K562 (cell line): Measurements from ENCODE around the gene FBXO10. TPM values are rescaled to one million over a fixed set of nuclear protein-coding genes. Genes with fewer than 3 reads are reported as not detected.

ENCODE experiments used
- ATAC-seq: fragments of 200-7000 bp; cut with Tn5 transposase; 3 replicates; pipeline ENCODE4 v1.9.1; 2020; ENCODE audit warnings: moderate library complexity
- BruUV-seq: library from RNA; stranded (reverse); fragments of 400-500 nt; replicated peaks from 2 replicates; lab custom pipeline; 2021; lab: Mats Ljungman, UMichigan
- CTCF ChIA-PET: fragments of 300-600 bp; formaldehyde crosslinking; extraction: SDS; loops from one replicate; lab custom pipeline; 2021; ENCODE audit warnings: low intra/inter-chr PET ratio; lab: Yijun Ruan, JAX
- POLR2A ChIA-PET: fragments of 300-600, 350-650 bp; sonication (Branson Sonifier 250); formaldehyde crosslinking; extraction: SDS; loops from one replicate; lab custom pipeline; 2021; ENCODE audit warnings: antibody characterized with exemption, inconsistent platforms; lab: Yijun Ruan, JAX
- DNase-seq, 4 experiments: peaks; one replicate each; pipeline versions ENCODE4 v3.0.0 to v3.0.0-alpha.2; 2011 to 2018; ENCODE audit warnings: low spot score in 3 of 4, mixed read lengths in 3 of 4; ENCODE audit errors: extremely low read depth in 1 of 4
- FAIRE-seq: peaks from 2 replicates; lab custom pipeline; 2011; peaks lifted over from hg19 to GRCh38; lab: Jason Lieb, UNC
- H2AFZ ChIP-seq: 2 replicates; pipeline ENCODE4 v1.6.0; 2011; ENCODE audit warnings: low read depth, low read length, control low read depth, inconsistent platforms
- H3K27ac ChIP-seq: fragments of 200-600 bp; 3 replicates; pipeline ENCODE4 v1.8.0; 2011; ENCODE audit warnings: low read depth, mild to moderate bottlenecking, control low read depth, inconsistent platforms, low read length, moderate library complexity, mixed read lengths; ENCODE audit errors: extremely low read depth
- H3K27me3 ChIP-seq, 2 experiments: fragments of 300-600 bp in 1 of 2; 2 replicates in 1 of 2; 3 replicates in 1 of 2; pipeline versions ENCODE4 v1.6.0 to v1.8.0; 2011; ENCODE audit warnings: inconsistent platforms in 2 of 2, low read length in 2 of 2, mild to moderate bottlenecking in 1 of 2, mixed read lengths in 1 of 2, moderate library complexity in 1 of 2; ENCODE audit not compliant: control insufficient read depth in 2 of 2, insufficient read depth in 2 of 2
- H3K36me3 ChIP-seq: fragments of 300-600 bp; 3 replicates; pipeline ENCODE4 v1.8.0; 2011; ENCODE audit warnings: mild to moderate bottlenecking, low read length, inconsistent platforms; ENCODE audit not compliant: control insufficient read depth, insufficient read depth
- H3K4me1 ChIP-seq, 2 experiments: fragments of 200-600 bp in 1 of 2; replicated peaks in 1 of 2; 2 replicates in 1 of 2; 3 replicates in 1 of 2; pipeline versions ENCODE4 v1.5.1 to v1.8.0; 2011; ENCODE audit warnings: inconsistent platforms in 2 of 2, low read length in 2 of 2, mild to moderate bottlenecking in 1 of 2, mixed read lengths in 1 of 2, moderate library complexity in 1 of 2; ENCODE audit not compliant: control insufficient read depth in 2 of 2, insufficient read depth in 2 of 2
- H3K4me2 ChIP-seq: 2 replicates; pipeline ENCODE4 v1.6.1; 2011; ENCODE audit warnings: low read length, control low read depth, inconsistent platforms, mixed read lengths; ENCODE audit not compliant: insufficient read depth
- H3K4me3 ChIP-seq: fragments of 200-600 bp; sonication (generic), shearing (Covaris generic); 2 replicates; pipeline ENCODE4 v1.5.1; 2016; ENCODE audit warnings: control low read depth, inconsistent platforms
- H3K79me2 ChIP-seq: fragments of 200-600 bp; 3 replicates; pipeline ENCODE4 v1.8.0; 2011; ENCODE audit warnings: low read length, inconsistent platforms; ENCODE audit not compliant: control insufficient read depth, insufficient read depth
- H3K9ac ChIP-seq, 2 experiments: 2 replicates each; pipeline versions ENCODE4 v1.6.0 to v1.6.1; 2011; ENCODE audit warnings: low read depth in 2 of 2, low read length in 2 of 2, control low read depth in 1 of 2, inconsistent platforms in 1 of 2, mild to moderate bottlenecking in 1 of 2, mixed read lengths in 1 of 2; ENCODE audit not compliant: insufficient read depth in 1 of 2
- H3K9me1 ChIP-seq: one replicate; pipeline ENCODE4 v1.6.0; 2011; ENCODE audit warnings: inconsistent platforms, mild to moderate bottlenecking, low read length, moderate library complexity; ENCODE audit not compliant: control insufficient read depth, insufficient read depth
- H3K9me3 ChIP-seq: replicated peaks from 2 replicates; pipeline ENCODE4 v1.5.1; 2011; ENCODE audit warnings: low read depth, low read length, inconsistent platforms; ENCODE audit not compliant: control insufficient read depth, insufficient read depth
- H4K20me1 ChIP-seq: replicated peaks from 2 replicates; pipeline ENCODE4 v1.6.1; 2011; ENCODE audit warnings: low read length, inconsistent platforms, mixed read lengths; ENCODE audit not compliant: control insufficient read depth, insufficient read depth
- IRF2 ChIP-seq: sonication (generic); formaldehyde crosslinking; IDR thresholded peaks from 2 replicates; pipeline ENCODE4 v1.8.1; 2022; ENCODE audit warnings: mild to moderate bottlenecking, missing genetic modification reagents
- KLF10 ChIP-seq: fragments of 250-450 bp; sonication (Bioruptor Pico); IDR thresholded peaks from 2 replicates; pipeline ENCODE4 v1.6.1; 2021; ENCODE audit warnings: matching md5 sums
- MEF2D ChIP-seq: conservative IDR thresholded peaks from 2 replicates; pipeline ENCODE4 v1.6.1; 2016; ENCODE audit warnings: low read depth, missing genetic modification characterization, missing compliant biosample characterization
- NELFE ChIP-seq: IDR thresholded peaks from 2 replicates; pipeline ENCODE4 v1.6.1; 2011; ENCODE audit warnings: mild to moderate bottlenecking; ENCODE audit not compliant: insufficient read depth, insufficient read length
- RCOR1 ChIP-seq, 2 experiments: IDR thresholded peaks; 2 replicates each; pipeline ENCODE4 v1.6.1; 2012; ENCODE audit warnings: low read depth in 2 of 2, low read length in 2 of 2, borderline replicate concordance in 1 of 2, improper control_type of control experiment in 1 of 2
- STAG1 ChIP-seq: sonication (generic); formaldehyde crosslinking; IDR thresholded peaks from 2 replicates; pipeline ENCODE4 v1.5.0; 2020; ENCODE audit warnings: missing genetic modification reagents, borderline replicate concordance
- ZNF76 ChIP-seq: fragments of 250-450 bp; sonication (Bioruptor Pico); IDR thresholded peaks from 2 replicates; pipeline ENCODE4 v1.4.0; 2020; ENCODE audit warnings: mild to moderate bottlenecking, moderate library complexity, borderline replicate concordance
- WGBS: fragments of 100-300 bp; shearing (Covaris generic); methylation state at CpG from one replicate; pipeline ENCODE4 v1.1.6; 2016; ENCODE audit warnings: low coverage, mixed read lengths; ENCODE audit not compliant: insufficient coverage; ENCODE audit errors: missing lambda C conversion rate; 5-methylcytosine and 5-hydroxymethylcytosine counted together
- in situ Hi-C: fragments of 300-500 bp; cut with MboI; formaldehyde crosslinking; loops from 4 replicates; pipeline ENCODE4 v1.15.0; 2018; ENCODE audit warnings: inconsistent platforms, mixed read lengths
- intact Hi-C: fragments of 100-400 bp; cut with micrococcal nuclease; formaldehyde crosslinking; loops from 2 replicates; pipeline ENCODE4 v1.14.2; 2022
- polyA plus RNA-seq, 8 experiments: library from polyadenylated mRNA; depleted of rRNA in 4 of 8; stranded (reverse) in 5 of 8; unstranded in 3 of 8; fragments of >200 nt; fragmentation: Nextera tagmentation in 2 of 8; fragmentation: Illumina TruSeq in 1 of 8; extraction: Ambion mirVana in 2 of 8; extraction: Trizol in 1 of 8; gene quantifications; 2 replicates each; pipeline versions ENCODE4 v1.2.1 to v1.2.3, GENCODE V29; 2011 to 2014; ENCODE audit warnings: inconsistent platforms in 1 of 8, missing spikeins in 1 of 8
- total RNA-seq, 7 experiments: library from RNA; depleted of rRNA in 6 of 7; stranded (reverse); fragments of >200 nt in 6 of 7; fragmentation: Illumina TruSeq in 2 of 7; extraction: Trizol in 2 of 7; gene quantifications; 2 replicates each; pipeline versions ENCODE4 v1.2.1 to v1.2.3, GENCODE V29; 2011 to 2021; ENCODE audit warnings: low replicate concordance in 1 of 7
- TF ChIP-seq, protein P1 (sequence below), 3 experiments: IDR thresholded peaks in 2 of 3; conservative IDR thresholded peaks in 1 of 3; 2 replicates each; pipeline ENCODE4 v1.5.1; 2011 to 2012; ENCODE audit warnings: low read length in 3 of 3, mild to moderate bottlenecking in 3 of 3, control low read depth in 2 of 3, improper control_type of control experiment in 1 of 3, inconsistent platforms in 1 of 3, low read depth in 1 of 3, mixed read lengths in 1 of 3, moderate library complexity in 1 of 3; ENCODE audit not compliant: insufficient read depth in 2 of 3
- TF ChIP-seq, protein P2 (sequence below), 2 experiments: fragments of 450-650 bp in 1 of 2; IDR thresholded peaks; 2 replicates each; pipeline ENCODE4 v1.6.1; 2011 to 2017; ENCODE audit warnings: low read depth in 2 of 2, antibody characterized with exemption in 1 of 2, borderline replicate concordance in 1 of 2, low read length in 1 of 2, mild to moderate bottlenecking in 1 of 2, mixed read lengths in 1 of 2; ENCODE audit not compliant: control insufficient read depth in 1 of 2
- TF ChIP-seq, protein P3 (sequence below), 2 experiments: fragments of 250-450 bp in 1 of 2; fragments of 450-650 bp in 1 of 2; sonication (Bioruptor Pico) in 1 of 2; IDR thresholded peaks; 2 replicates each; pipeline versions ENCODE4 v1.6.1 to v1.8.0; 2016 to 2021; ENCODE audit warnings: mild to moderate bottlenecking in 2 of 2, moderate library complexity in 2 of 2, missing compliant biosample characterization in 1 of 2, missing genetic modification characterization in 1 of 2

FBXO10 gene
- total and polyA plus RNA-seq, 9 of the 15 experiments (the other 6 are each of a cell fraction or from before 2014, with no cell fraction given), result 0.84 to 9.9 (median 6.0) TPM

DNA sequence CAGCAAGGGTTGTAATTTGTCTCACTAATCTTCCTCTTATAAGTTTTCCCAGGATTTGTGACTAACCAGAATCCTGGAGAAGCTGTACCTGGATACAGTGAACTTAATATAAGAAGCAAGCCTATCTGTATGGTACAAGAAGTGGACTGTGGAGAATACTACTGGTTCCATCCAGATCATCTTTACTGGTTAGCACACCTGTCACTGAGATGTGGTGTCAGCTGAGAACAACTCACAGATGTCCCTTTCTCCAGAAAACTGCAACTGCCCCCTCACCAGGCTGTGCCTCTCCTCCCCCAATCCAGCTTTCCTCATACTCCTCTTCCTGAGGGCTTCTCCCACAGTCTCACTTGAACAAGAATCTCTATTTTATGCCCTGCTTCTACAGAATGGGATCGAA is 4.9 kb downstream of the FBXO10 start:
- in situ Hi-C loops (no loop called here), intact Hi-C loops (no loop called here)
- DNase-seq, result no peak
- Histone ChIP-seq H2AFZ (no peak overlapping the region), H3K27me3 (no peaks in the 10 kb centered on the region), H3K4me3 (no peak overlapping the region), H4K20me1 (no peaks in the 10 kb centered on the region), H3K9me1 (no peaks in the 10 kb centered on the region), H3K27ac (no peak overlapping the region), H3K4me2 (no peak overlapping the region), H3K79me2 (peaks cover 10% of the 10 kb centered on the region; the same call in 1 of the 3 replicates), H3K9me3 (no peaks in the 10 kb centered on the region), H3K36me3 (peaks cover 19% of the 10 kb centered on the region), H3K9ac (no peak overlapping the region), H3K4me1 (no peaks in the 10 kb centered on the region)
- 88% methylated on average over 1 of the region's 1 CpG for WGBS
- CTCF ChIA-PET, result no interaction called here
- TF ChIP-seq RCOR1 (IDR thresholded peaks at IDR 0.05; ENCODE audit: borderline replicate concordance in 1 of 2, low read depth in 2 of 2, low read length in 2 of 2) (no peak), NELFE (no peak), STAG1 (no peak), KLF10 (CRISPR knock-in tag) (no peak), IRF2 (no peak), ZNF76 (CRISPR knock-in tag) (no peak), MEF2D (tag) (no peak)
- TF ChIP-seq, protein P1, sequence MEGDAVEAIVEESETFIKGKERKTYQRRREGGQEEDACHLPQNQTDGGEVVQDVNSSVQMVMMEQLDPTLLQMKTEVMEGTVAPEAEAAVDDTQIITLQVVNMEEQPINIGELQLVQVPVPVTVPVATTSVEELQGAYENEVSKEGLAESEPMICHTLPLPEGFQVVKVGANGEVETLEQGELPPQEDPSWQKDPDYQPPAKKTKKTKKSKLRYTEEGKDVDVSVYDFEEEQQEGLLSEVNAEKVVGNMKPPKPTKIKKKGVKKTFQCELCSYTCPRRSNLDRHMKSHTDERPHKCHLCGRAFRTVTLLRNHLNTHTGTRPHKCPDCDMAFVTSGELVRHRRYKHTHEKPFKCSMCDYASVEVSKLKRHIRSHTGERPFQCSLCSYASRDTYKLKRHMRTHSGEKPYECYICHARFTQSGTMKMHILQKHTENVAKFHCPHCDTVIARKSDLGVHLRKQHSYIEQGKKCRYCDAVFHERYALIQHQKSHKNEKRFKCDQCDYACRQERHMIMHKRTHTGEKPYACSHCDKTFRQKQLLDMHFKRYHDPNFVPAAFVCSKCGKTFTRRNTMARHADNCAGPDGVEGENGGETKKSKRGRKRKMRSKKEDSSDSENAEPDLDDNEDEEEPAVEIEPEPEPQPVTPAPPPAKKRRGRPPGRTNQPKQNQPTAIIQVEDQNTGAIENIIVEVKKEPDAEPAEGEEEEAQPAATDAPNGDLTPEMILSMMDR (IDR thresholded peaks at IDR 0.05 in 2 of 3, conservative IDR thresholded peaks at IDR 0.05 in 1 of 3; ENCODE audit: insufficient read depth in 2 of 3, low read depth in 1 of 3, low read length in 3 of 3), result no peak
- TF ChIP-seq, protein P2, sequence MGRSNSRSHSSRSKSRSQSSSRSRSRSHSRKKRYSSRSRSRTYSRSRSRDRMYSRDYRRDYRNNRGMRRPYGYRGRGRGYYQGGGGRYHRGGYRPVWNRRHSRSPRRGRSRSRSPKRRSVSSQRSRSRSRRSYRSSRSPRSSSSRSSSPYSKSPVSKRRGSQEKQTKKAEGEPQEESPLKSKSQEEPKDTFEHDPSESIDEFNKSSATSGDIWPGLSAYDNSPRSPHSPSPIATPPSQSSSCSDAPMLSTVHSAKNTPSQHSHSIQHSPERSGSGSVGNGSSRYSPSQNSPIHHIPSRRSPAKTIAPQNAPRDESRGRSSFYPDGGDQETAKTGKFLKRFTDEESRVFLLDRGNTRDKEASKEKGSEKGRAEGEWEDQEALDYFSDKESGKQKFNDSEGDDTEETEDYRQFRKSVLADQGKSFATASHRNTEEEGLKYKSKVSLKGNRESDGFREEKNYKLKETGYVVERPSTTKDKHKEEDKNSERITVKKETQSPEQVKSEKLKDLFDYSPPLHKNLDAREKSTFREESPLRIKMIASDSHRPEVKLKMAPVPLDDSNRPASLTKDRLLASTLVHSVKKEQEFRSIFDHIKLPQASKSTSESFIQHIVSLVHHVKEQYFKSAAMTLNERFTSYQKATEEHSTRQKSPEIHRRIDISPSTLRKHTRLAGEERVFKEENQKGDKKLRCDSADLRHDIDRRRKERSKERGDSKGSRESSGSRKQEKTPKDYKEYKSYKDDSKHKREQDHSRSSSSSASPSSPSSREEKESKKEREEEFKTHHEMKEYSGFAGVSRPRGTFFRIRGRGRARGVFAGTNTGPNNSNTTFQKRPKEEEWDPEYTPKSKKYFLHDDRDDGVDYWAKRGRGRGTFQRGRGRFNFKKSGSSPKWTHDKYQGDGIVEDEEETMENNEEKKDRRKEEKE (IDR thresholded peaks at IDR 0.05; ENCODE audit: borderline replicate concordance in 1 of 2, control insufficient read depth in 1 of 2, low read depth in 2 of 2, low read length in 1 of 2), result no peak
- TF ChIP-seq, protein P3, sequence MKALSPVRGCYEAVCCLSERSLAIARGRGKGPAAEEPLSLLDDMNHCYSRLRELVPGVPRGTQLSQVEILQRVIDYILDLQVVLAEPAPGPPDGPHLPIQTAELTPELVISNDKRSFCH (CRISPR knock-in tag; IDR thresholded peaks at IDR 0.05), result no peak
- TF ChIP-seq, protein P3 (tag; IDR thresholded peaks at IDR 0.05), result no peak
- no TSS peak for BruUV-seq
- POLR2A ChIA-PET, result interaction anchor here (0.6 to 1.8 kb wide), 3 partner anchors 7 to 547 kb away, joined by 3 to 4 read pairs (median 3); no protein-coding TSS in a partner anchor
- no peak for ATAC-seq
- FAIRE-seq, result no peak
